Kidney capillary endothelial cell (primary cell): Measurements from ENCODE around the gene CEBPE.

ENCODE experiments used
- DNase-seq: peaks from one replicate; pipeline ENCODE4 v3.0.0-alpha.2; 2018; ENCODE audit warnings: low spot score

The CEBPE gene

DNA sequence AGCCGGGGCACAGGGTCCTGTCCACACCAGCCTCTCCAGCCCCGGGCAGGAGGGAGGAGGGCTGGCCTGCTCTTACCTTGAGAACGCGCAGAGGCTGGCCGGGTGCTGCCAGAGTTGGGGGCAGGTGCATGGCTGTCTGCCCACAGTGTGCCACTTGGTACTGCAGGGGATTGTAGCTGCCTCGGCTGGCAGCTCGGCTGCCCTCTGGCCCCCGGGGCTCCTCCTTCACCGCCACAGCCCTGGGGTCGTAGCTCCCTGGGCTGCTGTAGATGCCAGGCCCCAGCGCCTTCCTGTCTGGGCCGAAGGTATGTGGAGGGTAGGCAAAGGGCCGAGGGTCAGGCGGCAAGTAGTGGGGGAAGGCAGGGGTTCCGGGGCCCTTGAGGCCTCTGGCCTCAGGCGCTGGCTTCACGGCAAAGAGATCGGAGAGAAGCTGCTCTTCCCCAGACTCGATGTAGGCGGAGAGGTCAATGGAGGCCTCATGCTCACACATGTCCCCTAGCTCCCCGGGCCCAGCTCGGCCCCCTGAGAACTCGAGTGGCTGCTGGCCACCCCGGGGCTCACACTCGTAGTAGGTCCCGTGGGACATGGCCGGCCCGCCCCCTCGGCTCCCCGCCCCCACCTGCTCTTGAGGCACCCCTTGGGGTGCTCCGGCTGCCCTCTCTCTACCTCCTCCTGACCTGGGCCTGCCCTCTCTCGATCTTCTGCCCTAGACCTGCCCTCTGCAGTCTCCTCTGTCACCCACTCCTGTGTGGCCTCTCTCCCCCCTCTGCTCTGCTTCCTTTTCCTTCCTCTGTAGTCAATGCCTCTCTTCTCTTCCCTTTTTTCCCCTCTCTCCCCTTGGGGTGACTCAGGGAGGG lies at the start of gene CEBPE:
CEBPE (minus strand) TSS at position 750 of the 857 bp plus-strand sequence; CDS start at position 586, 164 bp downstream.
- no peak for DNase-seq

GRCh38 chr14:23168246-23168645 lies 49.2 kb upstream of the CEBPE start:
- no peak for DNase-seq

- no peak for DNase-seq
Measured at GRCh38 chr14:23167116-23167847, 48.2 kb upstream of the CEBPE start.

DNA sequence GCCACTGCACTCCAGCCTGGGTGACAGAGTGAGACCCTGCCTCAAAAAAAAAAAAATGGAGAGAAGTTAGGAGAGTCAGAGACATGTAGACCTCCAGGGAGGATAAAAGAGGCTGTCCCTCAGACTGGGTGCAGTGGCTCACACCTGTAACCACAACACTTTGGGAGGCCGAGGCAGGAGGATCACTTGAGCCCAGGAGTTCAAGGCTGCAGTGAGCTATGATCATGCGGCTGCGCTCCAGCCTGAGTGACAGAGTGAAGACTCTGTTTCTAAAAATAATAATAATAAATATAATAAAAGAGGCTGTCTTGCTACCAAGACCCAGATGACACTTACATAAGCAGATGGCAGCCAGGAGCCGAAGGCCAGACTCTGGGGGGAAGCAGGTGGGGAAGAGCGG lies 45.9 kb upstream of the CEBPE start:
- no peak for DNase-seq

GRCh38 chr14:23164250-23164649 lies 45.2 kb upstream of the CEBPE start:
- no peak for DNase-seq

GRCh38 chr14:23163830-23164229 lies 44.8 kb upstream of the CEBPE start:
- no peak for DNase-seq

GRCh38 chr14:23162800-23163199 lies 43.7 kb upstream of the CEBPE start:
- DNase-seq: no peak

DNA sequence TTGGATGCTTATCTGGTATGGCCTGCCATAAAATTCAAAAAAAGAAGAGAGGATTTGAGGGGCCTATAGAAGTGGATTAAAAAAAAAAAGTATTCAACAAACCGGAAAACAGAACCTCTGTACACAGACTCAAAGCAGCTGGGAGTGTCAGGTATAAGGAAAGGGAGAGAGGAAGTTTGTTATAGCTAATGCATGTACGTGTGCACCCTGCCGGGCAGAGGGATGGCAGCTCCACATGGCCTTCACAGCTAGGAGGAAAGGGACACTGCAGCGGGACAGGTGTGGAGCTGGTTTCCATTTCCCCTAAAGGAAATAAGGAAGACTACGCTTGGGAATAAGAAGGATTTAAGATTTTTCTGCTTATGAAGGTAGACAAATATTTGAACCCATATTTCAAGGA lies 43.0 kb upstream of the CEBPE start:
- DNase-seq: no peak

GRCh38 chr14:23160924-23161522 lies 42.0 kb upstream of the CEBPE start:
- DNase-seq: no peak

GRCh38 chr14:23159532-23159931 lies 40.5 kb upstream of the CEBPE start:
- DNase-seq: no peak

GRCh38 chr14:23158779-23159178 lies 39.7 kb upstream of the CEBPE start:
- DNase-seq: no peak

DNA sequence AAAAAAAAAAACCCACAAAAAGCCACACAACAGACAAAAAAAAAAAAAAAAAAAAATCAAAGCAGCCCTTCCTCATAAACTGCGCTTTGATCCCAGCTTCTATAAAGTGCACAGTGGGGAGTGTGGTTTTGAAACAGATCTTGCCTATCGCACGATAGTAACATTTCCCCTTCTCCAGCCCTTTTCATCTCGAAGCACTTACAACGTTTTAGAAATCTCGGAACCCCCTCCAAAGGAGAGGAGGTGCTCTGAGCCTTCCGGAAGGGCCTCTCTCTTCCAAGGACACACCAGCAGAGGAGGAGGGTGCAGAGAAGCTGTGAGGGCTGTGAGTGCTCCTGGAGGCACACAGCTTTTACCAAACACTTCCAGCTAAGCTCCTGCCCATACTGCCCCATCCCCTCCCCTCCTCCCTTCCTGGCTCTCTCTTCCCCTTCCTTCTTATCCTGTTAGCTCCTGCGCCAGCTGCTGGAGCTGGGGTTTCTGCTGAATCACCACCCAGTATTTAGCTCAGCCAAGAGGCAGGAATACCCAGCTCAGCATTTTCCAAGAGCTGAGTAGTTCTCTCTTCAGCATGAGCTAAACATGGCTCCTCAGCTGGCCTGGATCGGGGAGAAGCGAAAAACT lies 36.0 kb upstream of the CEBPE start:
- DNase-seq: no peak

DNA sequence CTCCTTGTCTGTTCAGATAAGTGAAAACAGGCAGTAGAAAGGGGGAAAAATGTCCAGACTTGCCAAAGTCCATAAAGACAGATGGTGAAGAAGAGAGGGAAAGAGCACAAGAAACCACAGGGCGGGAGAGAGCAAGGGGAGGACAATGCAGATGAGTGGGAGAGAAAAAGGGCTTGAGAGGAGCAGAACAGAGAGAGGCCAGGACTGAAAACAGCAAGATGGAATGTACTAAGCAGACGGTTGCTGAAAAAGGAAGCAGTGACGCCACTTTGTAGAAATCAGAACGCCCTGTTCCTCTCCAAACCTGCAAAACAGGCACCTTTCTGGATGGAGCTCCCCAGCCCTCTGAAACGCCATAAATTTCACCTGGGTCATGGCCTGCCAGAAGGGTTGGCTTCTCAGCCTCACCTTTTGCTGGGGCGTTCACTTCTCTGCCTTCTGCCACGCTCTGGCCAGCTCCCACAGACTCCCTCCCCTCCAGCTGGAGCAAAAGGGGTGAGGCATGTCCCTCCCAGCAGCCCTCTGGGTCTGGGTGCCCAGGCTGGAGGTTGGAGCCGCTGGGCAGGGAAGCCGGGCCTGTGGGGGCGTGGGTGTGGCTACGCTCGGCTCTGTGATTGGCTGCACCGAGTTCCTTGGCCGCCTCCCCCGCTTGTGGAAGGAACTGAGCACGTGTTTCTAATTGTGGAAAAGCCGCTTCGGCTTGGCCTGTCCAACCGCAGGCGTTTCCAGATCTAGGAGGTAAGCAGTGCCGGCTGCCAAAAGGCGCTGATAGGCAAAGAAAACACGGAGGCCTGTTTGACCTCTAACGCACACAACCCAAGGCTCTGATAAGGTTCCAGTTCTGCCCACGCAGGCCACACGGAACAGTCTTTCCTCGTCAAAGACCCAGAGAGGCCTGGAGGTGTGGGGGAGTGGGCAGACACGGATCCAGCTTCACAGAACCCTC lies 35.1 kb upstream of the CEBPE start:
- no peak for DNase-seq

GRCh38 chr14:23151342-23151741 lies 32.3 kb upstream of the CEBPE start:
- DNase-seq: no peak

GRCh38 chr14:23149745-23150144 lies 30.7 kb upstream of the CEBPE start:
- no peak for DNase-seq

DNA sequence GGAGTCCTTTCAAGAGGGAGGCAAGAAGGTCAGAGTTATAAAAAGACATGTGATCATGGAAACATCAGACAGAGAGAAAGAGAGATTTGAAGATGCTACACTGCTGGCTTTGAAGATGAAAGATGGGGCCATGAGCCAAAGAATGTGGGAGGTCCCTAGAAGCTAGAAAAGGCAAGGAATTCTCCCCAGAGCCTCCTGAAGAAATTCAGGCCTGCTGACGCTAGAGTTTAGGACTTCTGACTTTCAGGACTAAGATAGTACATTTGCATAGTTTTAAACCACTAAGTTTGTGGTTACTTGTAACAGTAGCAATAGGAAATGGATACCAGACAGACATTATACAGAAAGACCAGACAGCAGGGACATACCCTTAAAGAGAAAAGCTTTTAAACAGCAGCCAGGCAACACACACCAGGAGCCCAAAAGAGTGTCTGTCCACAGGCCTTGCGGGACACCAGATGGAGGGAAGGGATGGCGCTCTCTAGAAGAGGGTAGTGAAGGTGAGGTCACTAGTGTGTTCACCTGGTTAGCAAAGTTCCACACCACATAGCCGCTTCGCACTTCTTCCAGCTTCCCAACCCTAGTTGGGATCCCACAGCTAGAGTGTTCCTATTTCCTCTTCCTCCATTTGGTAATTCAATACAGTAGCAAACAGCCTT lies 29.7 kb upstream of the CEBPE start:
- DNase-seq: no peak

DNA sequence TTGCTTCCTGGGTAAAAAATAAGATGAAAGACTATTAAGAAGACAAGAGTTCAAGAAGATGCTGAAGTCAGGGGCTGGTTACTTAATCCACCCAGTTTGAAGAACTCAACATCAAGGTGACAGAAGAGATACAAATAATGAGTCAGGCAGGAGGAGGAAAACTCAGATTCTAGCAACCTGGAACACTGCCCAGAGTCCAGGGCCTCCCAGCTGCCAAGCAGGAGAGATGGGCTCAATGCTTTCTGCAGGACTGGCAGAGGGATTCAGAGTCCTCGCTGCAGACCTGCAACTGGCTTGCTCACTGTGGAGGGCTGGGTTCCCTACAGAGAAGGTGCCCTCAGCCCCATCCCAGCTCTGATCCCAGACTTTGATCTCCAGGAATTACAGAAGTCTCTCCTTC lies 28.6 kb upstream of the CEBPE start:
- DNase-seq: no peak

- no peak for DNase-seq
Measured at GRCh38 chr14:23146980-23147379, 27.9 kb upstream of the CEBPE start.

GRCh38 chr14:23146351-23146910 lies 27.4 kb upstream of the CEBPE start:
- DNase-seq: no peak

- DNase-seq: no peak
Measured at GRCh38 chr14:23145794-23146350, 26.8 kb upstream of the CEBPE start.
